Fibroblast of skin of left quadriceps (primary cell): ENCODE results near the gene CEP112.

Experiments
- DNase-seq, 2 experiments: peaks; one replicate each; pipeline ENCODE4 v3.0.0-alpha.2; 2013; ENCODE audit warnings: low read depth in 2 of 2

Gene CEP112

GRCh38 chr17:66191593-66192377 lies at the start of gene CEP112:
Gene CEP112 (minus strand): TSS chr17:66192133.
- DNase-seq, result peak; percentile 37 to 40

- DNase-seq, result peak; percentile 53 to 57
Observed at GRCh38 chr17:66240630-66241029, 48.7 kb upstream of the CEP112 start.

- DNase-seq, result no peak
Observed at GRCh38 chr17:66240013-66240412, 48.1 kb upstream of the CEP112 start.

- DNase-seq, result no peak
Observed at GRCh38 chr17:66235377-66235994, 43.6 kb upstream of the CEP112 start.

- no peak for DNase-seq
Observed at GRCh38 chr17:66234611-66235010, 42.7 kb upstream of the CEP112 start.

- DNase-seq, result no peak
Observed at GRCh38 chr17:66233023-66233753, 41.3 kb upstream of the CEP112 start.

- DNase-seq, result no peak
Observed at GRCh38 chr17:66230922-66231591, 39.1 kb upstream of the CEP112 start.

GRCh38 chr17:66229783-66230538 lies 38.0 kb upstream of the CEP112 start:
- DNase-seq, result no peak

- no peak for DNase-seq
Observed at GRCh38 chr17:66228887-66229782, 37.2 kb upstream of the CEP112 start, which contains the start of gene APOH. Gene APOH (minus strand): TSS chr17:66229415. CDS start chr17:66229379, 36 bp downstream.

GRCh38 chr17:66227212-66228045 lies 35.5 kb upstream of the CEP112 start:
- no peak for DNase-seq

GRCh38 chr17:66222798-66223350 lies 30.9 kb upstream of the CEP112 start:
- no peak for DNase-seq

- no peak for DNase-seq
Observed at GRCh38 chr17:66221755-66222530, 30.0 kb upstream of the CEP112 start.

- no peak for DNase-seq
Observed at GRCh38 chr17:66221343-66221742, 29.4 kb upstream of the CEP112 start.

- no peak for DNase-seq
Observed at GRCh38 chr17:66220079-66220835, 28.3 kb upstream of the CEP112 start.

- no peak for DNase-seq
Observed at GRCh38 chr17:66215529-66215911, 23.6 kb upstream of the CEP112 start.

GRCh38 chr17:66214884-66215528 lies 23.1 kb upstream of the CEP112 start:
- no peak for DNase-seq
